T-helper 1 cell treated with Interleukin-12 subunit alpha and Interleukin-12 subunit beta and Interleukin-4 antibody, amounts not matched to agents 30 μg/mL and 1 μg/mL, for 36 hours (primary cell): ENCODE measurements around the gene SMDT1.
"Not testable (repeated sequence)": the region's sequence is repeated elsewhere in the genome, so short reads cannot be mapped to it uniquely, and the experiment has no call there.

ENCODE experiments used
- H3K27ac Mint-ChIP-seq: one replicate; pipeline ENCODE4 v1.8.0; 2021; ENCODE audit warnings: mild to moderate bottlenecking, mixed read lengths
- H3K27me3 Mint-ChIP-seq: one replicate; pipeline ENCODE4 v1.8.0; 2021; ENCODE audit warnings: low read depth, mixed read lengths
- H3K36me3 Mint-ChIP-seq: one replicate; pipeline ENCODE4 v1.8.0; 2021; ENCODE audit warnings: low read depth, mixed read lengths
- H3K4me1 Mint-ChIP-seq: one replicate; pipeline ENCODE4 v1.8.0; 2021; ENCODE audit warnings: low read depth, mixed read lengths
- H3K4me3 Mint-ChIP-seq: one replicate; pipeline ENCODE4 v1.8.0; 2021; ENCODE audit warnings: mild to moderate bottlenecking, moderate library complexity, mixed read lengths
- H3K9me3 Mint-ChIP-seq: one replicate; pipeline ENCODE4 v1.8.0; 2021; ENCODE audit warnings: mixed read lengths

SMDT1 gene

GRCh38 chr22:42066126-42066761 lies 13.3 kb upstream of the SMDT1 start:
- H3K4me3 Mint-ChIP-seq, result no peak overlapping the region
- no peaks in the 10 kb centered on the region for H3K27me3 Mint-ChIP-seq
- no peaks in the 10 kb centered on the region for H3K9me3 Mint-ChIP-seq
- H3K36me3 Mint-ChIP-seq, result peaks cover 36% of the 10 kb centered on the region
- H3K27ac Mint-ChIP-seq, result no peak overlapping the region
- peaks cover 11% of the 10 kb centered on the region for H3K4me1 Mint-ChIP-seq

GRCh38 chr22:42066937-42067336 lies 12.6 kb upstream of the SMDT1 start:
- Mint-ChIP-seq H3K9me3 (no peaks in the 10 kb centered on the region), H3K27me3 (no peaks in the 10 kb centered on the region), H3K36me3 (peaks cover 36% of the 10 kb centered on the region), H3K27ac (no peak overlapping the region), H3K4me3 (no peak overlapping the region), H3K4me1 (peaks cover 18% of the 10 kb centered on the region)

GRCh38 chr22:42067671-42068251 lies 11.7 kb upstream of the SMDT1 start:
- no peaks in the 10 kb centered on the region for H3K9me3 Mint-ChIP-seq
- no peak overlapping the region for H3K4me3 Mint-ChIP-seq
- H3K4me1 Mint-ChIP-seq, result peaks cover 21% of the 10 kb centered on the region
- H3K27me3 Mint-ChIP-seq, result no peaks in the 10 kb centered on the region
- H3K27ac Mint-ChIP-seq, result no peak overlapping the region
- peaks cover 31% of the 10 kb centered on the region for H3K36me3 Mint-ChIP-seq

- Mint-ChIP-seq H3K4me1 (peaks cover 24% of the 10 kb centered on the region), H3K27me3 (no peaks in the 10 kb centered on the region), H3K36me3 (peaks cover 26% of the 10 kb centered on the region), H3K4me3 (no peak overlapping the region), H3K9me3 (no peaks in the 10 kb centered on the region), H3K27ac (no peak overlapping the region)
These were observed 11.2 kb upstream of the SMDT1 start for GRCh38 chr22:42068291-42068690.

- no peaks in the 10 kb centered on the region for H3K27me3 Mint-ChIP-seq
- peaks cover 27% of the 10 kb centered on the region for H3K4me1 Mint-ChIP-seq
- H3K9me3 Mint-ChIP-seq, result no peaks in the 10 kb centered on the region
These were observed 9.5 kb upstream of the SMDT1 start for GRCh38 chr22:42069801-42070516.

GRCh38 chr22:42070517-42071422 lies 8.7 kb upstream of the SMDT1 start, which contains the start of gene NAGA:
NAGA (minus strand) TSS chr22:42070812; CDS start chr22:42070297, 515 bp downstream.
- no peaks in the 10 kb centered on the region for H3K27me3 Mint-ChIP-seq
- H3K36me3 Mint-ChIP-seq, result peaks cover 20% of the 10 kb centered on the region
- peaks cover 29% of the 10 kb centered on the region for H3K4me1 Mint-ChIP-seq
- peak within 1 kb of the TSS; percentile 87 for H3K4me3 Mint-ChIP-seq
- H3K27ac Mint-ChIP-seq, result peak within 1 kb of the TSS; percentile 92
- H3K9me3 Mint-ChIP-seq, result no peaks in the 10 kb centered on the region

More at GRCh38 chr22:42069801-42070516, 9.5 kb upstream of the SMDT1 start:
- Mint-ChIP-seq H3K27ac (peak overlapping the region; percentile 92), H3K36me3 (peaks cover 25% of the 10 kb centered on the region), H3K4me3 (peak overlapping the region; percentile 87)

GRCh38 chr22:42071508-42071907 lies 8.0 kb upstream of the SMDT1 start:
- peaks cover 29% of the 10 kb centered on the region for H3K4me1 Mint-ChIP-seq
- H3K36me3 Mint-ChIP-seq, result peaks cover 15% of the 10 kb centered on the region
- peak overlapping the region; percentile 92 for H3K27ac Mint-ChIP-seq
- not testable (repeated sequence) for H3K27me3 Mint-ChIP-seq, H3K9me3 Mint-ChIP-seq
- peak overlapping the region; percentile 87 for H3K4me3 Mint-ChIP-seq

GRCh38 chr22:42072606-42073330 lies 6.7 kb upstream of the SMDT1 start:
- Mint-ChIP-seq H3K36me3 (peaks cover 7% of the 10 kb centered on the region), H3K4me1 (peaks cover 29% of the 10 kb centered on the region), H3K9me3 (no peaks in the 10 kb centered on the region), H3K4me3 (peak overlapping the region; percentile 67), H3K27ac (peak overlapping the region; percentile 69), H3K27me3 (no peaks in the 10 kb centered on the region)

- Mint-ChIP-seq H3K4me1 (peaks cover 30% of the 10 kb centered on the region), H3K4me3 (peak overlapping the region; percentile 67), H3K9me3 (no peaks in the 10 kb centered on the region), H3K27ac (peak overlapping the region; percentile 69), H3K36me3 (peaks cover 3% of the 10 kb centered on the region), H3K27me3 (no peaks in the 10 kb centered on the region)
These were observed 5.9 kb upstream of the SMDT1 start for GRCh38 chr22:42073621-42074041.

GRCh38 chr22:42074132-42074811 lies 5.2 kb upstream of the SMDT1 start, which contains the start of gene PHETA2:
PHETA2 (plus strand) TSS chr22:42074248; CDS start chr22:42077294, 3,046 bp downstream.
- H3K9me3 Mint-ChIP-seq, result no peaks in the 10 kb centered on the region
- H3K4me1 Mint-ChIP-seq, result peaks cover 36% of the 10 kb centered on the region
- no peaks in the 10 kb centered on the region for H3K27me3 Mint-ChIP-seq
- peaks cover 2% of the 10 kb centered on the region for H3K36me3 Mint-ChIP-seq
- H3K4me3 Mint-ChIP-seq, result peak within 1 kb of the TSS; percentile 67
- peak within 1 kb of the TSS; percentile 76 for H3K27ac Mint-ChIP-seq

GRCh38 chr22:42074846-42075676 lies 4.4 kb upstream of the SMDT1 start:
- peaks cover 2% of the 10 kb centered on the region for H3K36me3 Mint-ChIP-seq
- H3K27me3 Mint-ChIP-seq, result no peaks in the 10 kb centered on the region
- peak overlapping the region; percentile 54 for H3K4me3 Mint-ChIP-seq
- no peaks in the 10 kb centered on the region for H3K9me3 Mint-ChIP-seq
- peak overlapping the region; percentile 76 for H3K27ac Mint-ChIP-seq
- peaks cover 34% of the 10 kb centered on the region for H3K4me1 Mint-ChIP-seq

GRCh38 chr22:42076764-42077485 lies 2.6 kb upstream of the SMDT1 start:
- H3K36me3 Mint-ChIP-seq, result peaks cover 5% of the 10 kb centered on the region
- no peak overlapping the region for H3K27ac Mint-ChIP-seq

More at GRCh38 chr22:42076764-42077485, 2.6 kb upstream of the SMDT1 start:
- H3K27me3 Mint-ChIP-seq, result no peaks in the 10 kb centered on the region
- no peak overlapping the region for H3K4me3 Mint-ChIP-seq
- H3K4me1 Mint-ChIP-seq, result peaks cover 25% of the 10 kb centered on the region
- no peaks in the 10 kb centered on the region for H3K9me3 Mint-ChIP-seq
